IPS-18c (cell line): ENCODE data around the gene HP1BP3.
"Not testable (repeated sequence)": the region's sequence is repeated elsewhere in the genome, so short reads cannot be mapped to it uniquely, and the experiment has no call there.

Experiments used
- H3K4me3 ChIP-seq: 2 replicates; pipeline ENCODE4 v1.7.0; 2013; ENCODE audit warnings: low read depth, mild to moderate bottlenecking, low read length, moderate library complexity; ENCODE audit not compliant: insufficient read depth
- H3K9me3 ChIP-seq: one replicate; pipeline ENCODE4 v1.6.1; 2013; ENCODE audit warnings: mild to moderate bottlenecking, low read length, moderate library complexity; ENCODE audit not compliant: control insufficient read depth, insufficient read depth

HP1BP3 gene, protein sequence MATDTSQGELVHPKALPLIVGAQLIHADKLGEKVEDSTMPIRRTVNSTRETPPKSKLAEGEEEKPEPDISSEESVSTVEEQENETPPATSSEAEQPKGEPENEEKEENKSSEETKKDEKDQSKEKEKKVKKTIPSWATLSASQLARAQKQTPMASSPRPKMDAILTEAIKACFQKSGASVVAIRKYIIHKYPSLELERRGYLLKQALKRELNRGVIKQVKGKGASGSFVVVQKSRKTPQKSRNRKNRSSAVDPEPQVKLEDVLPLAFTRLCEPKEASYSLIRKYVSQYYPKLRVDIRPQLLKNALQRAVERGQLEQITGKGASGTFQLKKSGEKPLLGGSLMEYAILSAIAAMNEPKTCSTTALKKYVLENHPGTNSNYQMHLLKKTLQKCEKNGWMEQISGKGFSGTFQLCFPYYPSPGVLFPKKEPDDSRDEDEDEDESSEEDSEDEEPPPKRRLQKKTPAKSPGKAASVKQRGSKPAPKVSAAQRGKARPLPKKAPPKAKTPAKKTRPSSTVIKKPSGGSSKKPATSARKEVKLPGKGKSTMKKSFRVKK

DNA sequence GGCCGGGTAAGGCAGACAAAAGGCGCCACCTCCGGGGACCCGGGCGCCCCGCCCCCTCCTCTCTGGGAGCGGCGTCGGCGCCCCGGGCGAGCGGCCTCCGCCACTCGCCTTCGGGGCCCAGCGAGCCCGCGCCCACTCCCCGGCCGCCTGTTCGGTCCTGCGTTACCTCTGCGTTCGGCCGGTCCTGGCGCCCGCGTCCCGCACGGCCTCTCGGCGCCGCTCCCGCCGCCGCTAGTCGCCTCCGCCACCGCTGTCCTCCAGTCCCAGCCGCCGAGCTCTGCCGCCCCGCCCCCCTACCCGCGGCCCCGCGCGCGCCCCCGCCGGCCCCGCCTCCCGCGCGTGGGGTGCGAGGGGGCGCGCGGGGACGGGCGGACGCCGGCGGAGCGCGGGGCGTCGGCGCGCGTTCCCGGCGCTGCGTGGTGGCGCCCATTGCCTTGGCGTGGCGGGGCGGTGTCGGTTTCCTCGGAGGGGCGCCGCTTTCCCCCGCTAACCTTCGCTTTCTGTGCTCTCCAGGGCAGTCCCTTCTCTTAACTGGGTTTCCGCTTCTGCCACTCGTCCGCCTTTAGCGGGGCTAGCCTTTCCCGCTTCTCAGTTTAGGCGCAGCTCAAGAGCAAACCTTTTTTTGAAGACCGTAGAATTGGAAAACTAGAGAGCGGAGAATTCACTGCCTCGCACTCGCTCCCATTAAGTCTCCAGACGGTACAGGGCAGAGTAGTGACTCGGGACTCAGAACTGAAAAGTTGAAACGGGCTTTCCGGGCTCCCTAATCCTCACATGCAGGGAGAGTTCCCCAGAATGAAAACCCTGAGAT, at the start of gene HP1BP3:
TSS of gene HP1BP3 (minus strand) at position 279 of the 811 bp plus-strand sequence. CDS start 6,867 bp downstream, outside the sequence.
- Histone ChIP-seq H3K4me3 (peak within 1 kb of the TSS; percentile 95), H3K9me3 (no peaks in the 10 kb centered on the region)

GRCh38 chr1:20836230-20836629, 49.1 kb upstream of the HP1BP3 start:
- H3K9me3 ChIP-seq = peaks cover 2% of the 10 kb centered on the region
- H3K4me3 ChIP-seq = no peak overlapping the region

DNA sequence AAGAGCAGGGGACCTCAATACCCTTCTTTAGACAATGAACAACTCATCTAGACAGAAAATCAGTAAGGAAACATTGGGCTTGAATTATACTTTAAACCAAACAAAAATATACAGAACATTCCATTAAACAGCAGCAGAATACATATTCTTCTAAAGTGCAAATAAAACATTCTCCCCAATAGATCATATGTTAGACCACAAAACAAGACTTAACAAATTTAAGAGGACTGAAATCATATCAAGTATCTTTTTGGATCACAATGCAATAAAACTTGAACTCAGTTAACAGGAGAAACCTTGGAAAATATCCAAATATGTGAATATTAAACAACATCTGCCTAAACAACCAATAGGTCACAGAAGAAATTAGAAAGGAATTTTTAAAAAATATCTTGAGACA, 47.7 kb upstream of the HP1BP3 start:
- Histone ChIP-seq H3K9me3 (peaks cover 2% of the 10 kb centered on the region), H3K4me3 (no peak overlapping the region)

- Histone ChIP-seq H3K9me3 (peaks cover 2% of the 10 kb centered on the region), H3K4me3 (no peak overlapping the region)
Measured at GRCh38 chr1:20834192-20834591, 47.1 kb upstream of the HP1BP3 start.

DNA sequence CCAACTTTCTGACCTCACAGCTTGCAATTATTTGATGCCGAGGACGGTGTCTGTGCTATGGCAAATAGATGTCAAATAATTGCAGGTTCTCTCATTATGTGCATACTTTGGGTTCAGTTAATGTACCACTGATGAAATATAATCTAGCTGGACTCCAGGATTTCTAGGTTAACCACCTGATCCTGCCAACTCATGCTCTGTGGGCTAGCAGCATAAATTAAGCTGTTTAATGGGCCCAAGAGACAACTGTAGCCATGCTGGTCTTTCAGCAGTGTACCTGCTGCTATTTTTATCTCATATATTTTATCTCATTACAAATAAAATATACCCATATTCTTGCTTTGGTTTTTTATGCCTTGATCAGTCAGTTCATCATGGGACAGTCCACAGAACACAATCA, 43.3 kb upstream of the HP1BP3 start:
- no peak overlapping the region for H3K4me3 ChIP-seq
- H3K9me3 ChIP-seq = no peaks in the 10 kb centered on the region

GRCh38 chr1:20829946-20830345, 42.8 kb upstream of the HP1BP3 start:
- H3K9me3 ChIP-seq = no peaks in the 10 kb centered on the region
- H3K4me3 ChIP-seq = no peak overlapping the region

DNA sequence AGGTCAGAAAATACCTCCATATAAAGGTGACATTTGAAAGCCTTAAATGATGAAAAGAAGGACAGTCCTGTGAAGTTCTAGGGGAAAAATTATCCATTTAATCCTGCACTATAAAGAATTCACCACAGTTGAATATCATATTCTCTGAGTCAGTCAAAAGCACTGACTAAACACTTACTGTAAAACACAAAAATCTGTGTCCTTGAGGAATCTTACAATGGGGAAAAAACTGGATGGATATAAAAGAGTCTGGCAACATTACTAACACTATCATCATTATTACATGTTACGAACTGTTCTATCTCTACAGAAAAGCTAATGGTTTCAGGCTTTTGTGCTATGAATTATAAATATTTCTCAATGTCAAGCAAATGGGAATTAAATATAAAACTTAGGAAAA, 42.4 kb upstream of the HP1BP3 start:
- H3K9me3 ChIP-seq = no peaks in the 10 kb centered on the region
- no peak overlapping the region for H3K4me3 ChIP-seq

GRCh38 chr1:20823845-20824244, 36.7 kb upstream of the HP1BP3 start:
- Histone ChIP-seq H3K4me3 (no peak overlapping the region), H3K9me3 (no peaks in the 10 kb centered on the region)

GRCh38 chr1:20821466-20821865, 34.4 kb upstream of the HP1BP3 start:
- H3K9me3 ChIP-seq = no peaks in the 10 kb centered on the region
- H3K4me3 ChIP-seq = no peak overlapping the region

GRCh38 chr1:20819818-20820217, 32.7 kb upstream of the HP1BP3 start:
- Histone ChIP-seq H3K4me3 (no peak overlapping the region), H3K9me3 (no peaks in the 10 kb centered on the region)

GRCh38 chr1:20814534-20814871, 27.4 kb upstream of the HP1BP3 start:
- Histone ChIP-seq H3K4me3 (no peak overlapping the region), H3K9me3 (no peaks in the 10 kb centered on the region)

DNA sequence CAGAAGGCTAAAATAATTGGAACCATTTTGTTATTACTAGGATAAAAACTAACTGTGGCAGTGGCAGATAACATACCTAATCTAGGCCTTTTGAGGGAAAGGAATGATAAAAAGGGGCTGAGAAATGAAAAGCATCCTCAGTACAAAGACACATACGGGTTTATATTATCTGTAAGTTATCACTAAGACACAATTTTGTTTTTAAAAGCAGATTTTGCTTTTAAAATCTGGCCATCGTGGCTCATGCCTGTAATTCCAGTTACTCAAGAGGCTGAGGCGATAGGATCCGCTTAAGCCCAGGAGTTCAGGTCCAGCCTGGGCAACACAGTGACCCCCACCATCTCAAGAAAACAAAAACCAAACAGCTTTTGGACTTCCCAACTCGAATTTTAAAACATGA, 24.8 kb upstream of the HP1BP3 start:
- no peaks in the 10 kb centered on the region for H3K9me3 ChIP-seq
- no peak overlapping the region for H3K4me3 ChIP-seq

DNA sequence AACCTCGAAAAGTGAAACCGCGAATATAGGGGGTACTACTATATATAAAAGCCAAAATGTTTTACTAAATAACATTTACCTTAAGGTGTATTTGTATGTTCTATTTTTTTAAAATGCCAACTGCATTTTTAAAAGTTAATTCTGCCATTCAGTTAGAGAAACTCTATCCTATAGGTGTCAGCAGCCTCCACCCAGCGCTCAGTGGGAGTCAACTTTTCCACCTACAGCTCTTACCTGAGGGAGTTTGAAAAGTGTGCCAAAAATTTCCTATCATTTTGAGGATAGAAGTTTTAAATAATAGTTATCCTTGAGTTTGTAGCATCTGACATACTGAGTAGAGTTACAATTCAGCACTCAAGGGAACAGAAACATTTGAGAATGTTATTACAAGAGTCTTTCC, 6.1 kb upstream of the HP1BP3 start:
- no peak overlapping the region for H3K4me3 ChIP-seq
- no peaks in the 10 kb centered on the region for H3K9me3 ChIP-seq

DNA sequence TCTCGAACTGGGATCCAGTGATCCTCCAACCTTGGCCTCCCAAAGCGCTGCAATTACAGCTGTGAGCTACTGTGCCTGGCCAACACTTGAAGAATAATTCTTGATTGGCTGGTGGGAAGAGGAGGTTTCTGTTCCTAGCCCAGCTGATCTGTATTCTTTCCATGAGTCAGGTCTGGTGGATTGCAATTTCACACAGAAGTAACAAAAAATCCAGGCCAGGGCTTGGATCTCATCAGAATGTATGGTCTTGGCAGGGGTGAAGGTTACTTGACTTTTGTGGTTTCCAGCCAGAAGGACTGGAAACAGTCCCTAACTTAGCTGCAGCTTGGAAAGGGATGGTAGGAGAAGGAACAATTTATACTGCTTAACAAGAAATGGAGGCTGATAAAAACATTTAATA, 5.1 kb upstream of the HP1BP3 start:
- Histone ChIP-seq H3K4me3 (no peak overlapping the region), H3K9me3 (no peaks in the 10 kb centered on the region)

DNA sequence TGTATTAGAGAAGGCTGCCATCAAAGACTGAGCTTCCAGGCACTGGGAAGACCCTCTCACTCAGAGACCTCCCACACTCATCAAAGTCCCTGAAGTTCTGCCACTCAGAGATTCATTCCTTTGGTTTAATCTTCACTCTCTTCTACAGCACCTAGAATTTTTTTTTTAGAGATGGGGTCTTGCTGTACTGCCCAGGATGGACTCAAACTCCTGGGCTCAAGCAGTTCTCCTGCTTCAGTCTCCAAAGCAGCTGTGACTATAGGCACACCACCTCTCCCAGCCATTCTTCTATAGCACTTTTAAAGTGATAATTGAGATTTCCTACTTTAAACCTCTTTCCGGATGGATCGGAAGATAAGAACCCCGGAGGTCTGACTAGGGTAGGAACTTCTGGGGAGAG, 3.7 kb upstream of the HP1BP3 start:
- H3K9me3 ChIP-seq = no peaks in the 10 kb centered on the region
- no peak overlapping the region for H3K4me3 ChIP-seq

GRCh38 chr1:20789598-20789997, 2.5 kb upstream of the HP1BP3 start:
- H3K4me3 ChIP-seq, H3K9me3 ChIP-seq: not testable (repeated sequence)

DNA sequence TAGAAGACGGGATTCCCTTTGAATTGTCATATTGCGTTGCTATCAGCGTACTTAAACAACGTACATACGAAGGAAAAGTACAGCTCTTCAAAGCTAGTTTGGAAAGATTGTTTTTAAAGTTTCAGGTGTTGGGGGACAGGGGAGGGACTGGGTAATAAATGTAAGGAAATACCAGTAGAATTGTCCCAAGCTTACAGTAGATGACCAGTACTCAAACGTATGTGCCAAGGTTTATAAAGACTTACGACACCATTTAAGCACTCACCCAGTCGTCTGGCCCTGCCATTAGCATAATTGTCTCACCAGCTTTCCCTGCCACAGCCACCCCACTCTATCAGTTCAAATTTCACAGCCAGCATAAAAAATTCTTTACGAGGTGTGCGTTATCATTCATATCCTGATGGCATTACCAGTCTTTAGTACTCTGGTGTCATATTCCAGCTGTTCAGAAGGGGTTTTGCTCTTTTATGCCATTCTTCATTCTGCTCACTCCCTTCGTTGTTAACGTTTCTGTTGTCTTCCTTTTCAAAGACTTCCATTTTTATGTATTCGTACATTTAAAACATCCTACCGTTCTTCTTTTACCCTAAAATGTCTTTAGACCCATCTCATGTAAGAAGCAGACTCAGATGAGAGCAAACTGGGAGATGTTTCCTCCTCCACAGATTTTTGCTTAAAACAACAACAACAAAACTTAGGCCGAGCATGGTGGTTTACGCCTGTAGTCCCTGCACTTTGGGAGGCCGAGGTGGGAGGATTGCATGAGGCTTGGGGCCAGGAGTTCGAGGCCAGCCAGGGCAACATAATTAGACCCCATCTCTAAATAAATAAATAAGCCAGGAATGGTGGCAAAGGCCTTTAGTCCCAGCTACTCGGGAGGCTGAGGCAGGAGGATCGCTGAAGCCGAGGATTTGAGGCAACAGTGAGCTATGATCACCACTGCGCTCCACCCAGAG, 1.0 kb upstream of the HP1BP3 start:
- Histone ChIP-seq H3K9me3 (no peaks in the 10 kb centered on the region), H3K4me3 (peak overlapping the region; percentile 95)
